ENCODE data around the gene COX10. TPM values are rescaled to one million over a fixed set of nuclear protein-coding genes. Genes with fewer than 3 reads are reported as not detected.

COX10 gene
- polyA plus RNA-seq, 1 donor (not counting 4 experiments of a cell fraction or from before 2014, with no cell fraction given), result 14.3 TPM

GRCh38 chr17:14061666-14062560 lies 7.4 kb upstream of the COX10 start:
- peaks cover 21% of the 10 kb centered on the region for H3K79me2 ChIP-seq (ENCODE audit: control insufficient read depth, insufficient read depth, low read length)
- dilution Hi-C loops (cut with MboI; ENCODE audit: extremely low pct_ligation_motif_present, low sequenced_read_pairs), result no loop called here
- peaks cover 5% of the 10 kb centered on the region for H4K20me1 ChIP-seq (ENCODE audit: control insufficient read depth, extremely low read depth, insufficient read depth, low read length)
- no peak overlapping the region for H3K9ac ChIP-seq (ENCODE audit: control insufficient read depth, extremely low read depth, insufficient read depth, low read length)
- no peaks in the 10 kb centered on the region for H3K9me1 ChIP-seq (ENCODE audit: control insufficient read depth, extremely low read depth, insufficient read depth, low read length)
- H3K4me2 ChIP-seq (ENCODE audit: control insufficient read depth, extremely low read depth, insufficient read depth, low read depth, low read length), result peak overlapping the region; percentile 78
- H3K36me3 ChIP-seq (ENCODE audit: control insufficient read depth in 2 of 2, extremely low read depth in 1 of 2, insufficient read depth in 2 of 2, low read length in 2 of 2), result peaks cover 0 to 4% of the 10 kb centered on the region in 2 experiments
- DNase-seq (ENCODE audit: low read depth, low spot score) (peak; percentile 36), FAIRE-seq (peak; percentile 96)
- peak overlapping the region in 2 of 3 experiments; percentile 7 to 29 for H3K4me3 ChIP-seq (ENCODE audit: control insufficient read depth in 2 of 3, extremely low read depth in 1 of 3, insufficient read depth in 2 of 3, low read depth in 1 of 3, low read length in 3 of 3)
- H3K27ac ChIP-seq (ENCODE audit: control insufficient read depth, insufficient read depth, low read length), result peak overlapping the region; percentile 58
- H3K27me3 ChIP-seq (ENCODE audit: control insufficient read depth, extremely low read depth, insufficient read depth, low read length), result no peaks in the 10 kb centered on the region
- TF ChIP-seq EZH2 (IDR thresholded peaks at IDR 0.05; ENCODE audit: low read length) (no peak), CTCF (optimal IDR thresholded peaks at IDR 0.05 in 1 of 3, IDR thresholded peaks at IDR 0.05 in 1 of 3, conservative IDR thresholded peaks at IDR 0.05 in 1 of 3; ENCODE audit: extremely low read depth in 1 of 3, insufficient read depth in 2 of 3, low read length in 3 of 3) (peak in 1 of 3 experiments; percentile 9)
- H2AFZ ChIP-seq (ENCODE audit: control insufficient read depth, low read length), result peak overlapping the region; percentile 77
- peaks cover 22% of the 10 kb centered on the region for H3K4me1 ChIP-seq (ENCODE audit: control insufficient read depth, extremely low read depth, insufficient read depth, low read length)
- no peaks in the 10 kb centered on the region for H3K9me3 ChIP-seq (ENCODE audit: control insufficient read depth, low read depth, low read length)

GRCh38 chr17:14067347-14067746 lies 2.0 kb upstream of the COX10 start:
- dilution Hi-C loops (cut with MboI; ENCODE audit: extremely low pct_ligation_motif_present, low sequenced_read_pairs), result no loop called here
- H3K36me3 ChIP-seq (ENCODE audit: control insufficient read depth in 2 of 2, extremely low read depth in 1 of 2, insufficient read depth in 2 of 2, low read length in 2 of 2), result no peaks in the 10 kb centered on the region
- no peak overlapping the region for H3K4me2 ChIP-seq (ENCODE audit: control insufficient read depth, extremely low read depth, insufficient read depth, low read depth, low read length)
- H3K27me3 ChIP-seq (ENCODE audit: control insufficient read depth, extremely low read depth, insufficient read depth, low read length), result no peaks in the 10 kb centered on the region
- peaks cover 52% of the 10 kb centered on the region for H3K79me2 ChIP-seq (ENCODE audit: control insufficient read depth, insufficient read depth, low read length)
- no peak overlapping the region for H3K4me3 ChIP-seq (ENCODE audit: control insufficient read depth in 2 of 3, extremely low read depth in 1 of 3, insufficient read depth in 2 of 3, low read depth in 1 of 3, low read length in 3 of 3)
- H3K4me1 ChIP-seq (ENCODE audit: control insufficient read depth, extremely low read depth, insufficient read depth, low read length), result peaks cover 32% of the 10 kb centered on the region
- H3K9me3 ChIP-seq (ENCODE audit: control insufficient read depth, low read depth, low read length), result no peaks in the 10 kb centered on the region
- H3K27ac ChIP-seq (ENCODE audit: control insufficient read depth, insufficient read depth, low read length), result no peak overlapping the region
- H3K9ac ChIP-seq (ENCODE audit: control insufficient read depth, extremely low read depth, insufficient read depth, low read length), result no peak overlapping the region
- FAIRE-seq (no peak), DNase-seq (ENCODE audit: low read depth, low spot score) (no peak)
- no peaks in the 10 kb centered on the region for H4K20me1 ChIP-seq (ENCODE audit: control insufficient read depth, extremely low read depth, insufficient read depth, low read length)
- TF ChIP-seq CTCF (optimal IDR thresholded peaks at IDR 0.05 in 1 of 3, IDR thresholded peaks at IDR 0.05 in 1 of 3, conservative IDR thresholded peaks at IDR 0.05 in 1 of 3; ENCODE audit: extremely low read depth in 1 of 3, insufficient read depth in 2 of 3, low read length in 3 of 3), result no peak
- no peak for TF ChIP-seq EZH2 (IDR thresholded peaks at IDR 0.05; ENCODE audit: low read length)
- H2AFZ ChIP-seq (ENCODE audit: control insufficient read depth, low read length), result no peak overlapping the region
- no peaks in the 10 kb centered on the region for H3K9me1 ChIP-seq (ENCODE audit: control insufficient read depth, extremely low read depth, insufficient read depth, low read length)

Data from keratinocyte (primary cell).